HEK293 (cell line): ENCODE data around the gene CEBPG.

Source experiments
- CTCF ChIA-PET: fragments of 350-600 bp; formaldehyde crosslinking; extraction: SDS; loops from one replicate; lab custom pipeline; 2021; ENCODE audit warnings: antibody characterized with exemption; lab: Yijun Ruan, JAX
- POLR2A ChIA-PET: fragments of 300-600 bp; formaldehyde crosslinking; extraction: SDS; loops from one replicate; lab custom pipeline; 2020; ENCODE audit warnings: antibody characterized with exemption, inconsistent platforms; lab: Yijun Ruan, JAX
- H3K27ac ChIP-seq: fragments of 200-500 bp; sonication (Bioruptor generic); 2 replicates; pipeline ENCODE4 v1.5.1; 2014; ENCODE audit warnings: low read depth, low read length, control low read depth, inconsistent platforms; ENCODE audit errors: extremely low read depth
- H3K36me3 ChIP-seq, 2 experiments: fragments of 200-500 bp in 1 of 2; sonication (Bioruptor generic) in 1 of 2; 1 replicate in 1 of 2; 2 replicates in 1 of 2; pipeline ENCODE4 v1.5.1; 2014 to 2017; ENCODE audit warnings: inconsistent platforms in 2 of 2, low read length in 2 of 2; ENCODE audit not compliant: control insufficient read depth in 2 of 2, insufficient read depth in 1 of 2
- H3K4me1 ChIP-seq: fragments of 200-500 bp; sonication (Bioruptor generic); 2 replicates; pipeline ENCODE4 v1.5.1; 2014; ENCODE audit warnings: mild to moderate bottlenecking, low read length, inconsistent platforms; ENCODE audit not compliant: control insufficient read depth, insufficient read depth
- H3K4me3 ChIP-seq: 2 replicates; pipeline ENCODE4 v1.5.1; 2011; ENCODE audit warnings: low read depth, mild to moderate bottlenecking, control low read depth, low read length, moderate library complexity
- H3K9me3 ChIP-seq: fragments of 200-500 bp; sonication (Bioruptor generic); 2 replicates; pipeline ENCODE4 v1.5.1; 2014; ENCODE audit warnings: low read depth, low read length, inconsistent platforms; ENCODE audit not compliant: control insufficient read depth, insufficient read depth
- ATF2 ChIP-seq: fragments of 450-650 bp; formaldehyde crosslinking; IDR thresholded peaks from 2 replicates; pipeline ENCODE4 v1.5.1; 2016; ENCODE audit warnings: missing biosample characterization, missing genetic modification characterization, low read depth
- EGR2 ChIP-seq: fragments of 450-650 bp; formaldehyde crosslinking; IDR thresholded peaks from 2 replicates; pipeline ENCODE4 v1.5.1; 2016; ENCODE audit warnings: low read depth, missing biosample characterization, missing genetic modification characterization
- GLI2 ChIP-seq: fragments of 450-650 bp; formaldehyde crosslinking; IDR thresholded peaks from 2 replicates; pipeline ENCODE4; 2017; ENCODE audit warnings: missing biosample characterization, missing genetic modification characterization, low read depth, borderline replicate concordance
- INSM2 ChIP-seq: fragments of 450-650 bp; formaldehyde crosslinking; IDR thresholded peaks from 2 replicates; pipeline ENCODE4 v1.5.1; 2016; ENCODE audit warnings: missing biosample characterization, missing genetic modification characterization
- PATZ1 ChIP-seq: fragments of 450-650 bp; formaldehyde crosslinking; IDR thresholded peaks from 2 replicates; pipeline ENCODE4 v1.5.1; 2016; ENCODE audit warnings: missing biosample characterization, missing genetic modification characterization
- PRDM10 ChIP-seq: fragments of 450-650 bp; formaldehyde crosslinking; IDR thresholded peaks from 2 replicates; pipeline ENCODE4 v1.5.1; 2016; ENCODE audit warnings: missing biosample characterization, missing genetic modification characterization
- SP7 ChIP-seq: fragments of 450-650 bp; formaldehyde crosslinking; IDR thresholded peaks from 2 replicates; pipeline ENCODE4 v1.5.1; 2016; ENCODE audit warnings: missing biosample characterization, missing genetic modification characterization
- YY2 ChIP-seq: fragments of 450-650 bp; formaldehyde crosslinking; IDR thresholded peaks from 2 replicates; pipeline ENCODE4 v1.5.1; 2016; ENCODE audit warnings: missing biosample characterization, missing genetic modification characterization
- ZBTB11 ChIP-seq: fragments of 450-650 bp; formaldehyde crosslinking; conservative IDR thresholded peaks from 2 replicates; pipeline ENCODE4 v1.5.1; 2016; ENCODE audit warnings: low read depth, missing biosample characterization, missing genetic modification characterization
- ZEB2 ChIP-seq: fragments of 450-650 bp; formaldehyde crosslinking; IDR thresholded peaks from 2 replicates; pipeline ENCODE4 v1.5.1; 2016; ENCODE audit warnings: missing biosample characterization, missing genetic modification characterization
- ZFP37 ChIP-seq: fragments of 450-650 bp; formaldehyde crosslinking; IDR thresholded peaks from 2 replicates; pipeline ENCODE4 v1.5.1; 2016; ENCODE audit warnings: missing biosample characterization, missing genetic modification characterization
- ZFP69B ChIP-seq: fragments of 450-650 bp; formaldehyde crosslinking; IDR thresholded peaks from 2 replicates; pipeline ENCODE4 v1.5.1; 2016; ENCODE audit warnings: missing biosample characterization, missing genetic modification characterization
- ZNF157 ChIP-seq: fragments of 450-650 bp; formaldehyde crosslinking; IDR thresholded peaks from 2 replicates; pipeline ENCODE4 v1.5.1; 2016; ENCODE audit warnings: missing biosample characterization, missing genetic modification characterization
- ZNF2 ChIP-seq: fragments of 450-650 bp; formaldehyde crosslinking; IDR thresholded peaks from 2 replicates; pipeline ENCODE4 v1.5.1; 2016; ENCODE audit warnings: missing biosample characterization, missing genetic modification characterization
- ZNF211 ChIP-seq: fragments of 450-650 bp; formaldehyde crosslinking; IDR thresholded peaks from 2 replicates; pipeline ENCODE4 v1.5.1; 2016; ENCODE audit warnings: low read depth, missing biosample characterization, missing genetic modification characterization
- ZNF266 ChIP-seq: fragments of 450-650 bp; formaldehyde crosslinking; IDR thresholded peaks from 2 replicates; pipeline ENCODE4 v1.5.1; 2016; ENCODE audit warnings: missing biosample characterization, missing genetic modification characterization, low read depth
- ZNF362 ChIP-seq: fragments of 450-650 bp; formaldehyde crosslinking; IDR thresholded peaks from 2 replicates; pipeline ENCODE4 v1.5.1; 2016; ENCODE audit warnings: missing biosample characterization, missing genetic modification characterization
- ZNF366 ChIP-seq: fragments of 450-650 bp; formaldehyde crosslinking; conservative IDR thresholded peaks from 2 replicates; pipeline ENCODE4 v1.5.1; 2016; ENCODE audit warnings: missing biosample characterization, missing genetic modification characterization
- ZNF544 ChIP-seq: fragments of 450-650 bp; formaldehyde crosslinking; IDR thresholded peaks from 2 replicates; pipeline ENCODE4 v1.5.0; 2017; ENCODE audit warnings: missing biosample characterization, missing genetic modification characterization
- ZNF555 ChIP-seq: fragments of 450-650 bp; formaldehyde crosslinking; conservative IDR thresholded peaks from 2 replicates; pipeline ENCODE4 v1.5.1; 2017; ENCODE audit warnings: missing biosample characterization, mild to moderate bottlenecking, missing genetic modification characterization, inconsistent platforms
- ZNF658 ChIP-seq: fragments of 450-650 bp; formaldehyde crosslinking; IDR thresholded peaks from 2 replicates; pipeline ENCODE4; 2016; ENCODE audit warnings: missing biosample characterization, missing genetic modification characterization
- ZNF747 ChIP-seq: fragments of 450-650 bp; formaldehyde crosslinking; IDR thresholded peaks from 2 replicates; pipeline ENCODE4 v1.5.1; 2016; ENCODE audit warnings: missing biosample characterization, missing genetic modification characterization
- ZNF76 ChIP-seq: fragments of 450-650 bp; formaldehyde crosslinking; IDR thresholded peaks from 2 replicates; pipeline ENCODE4; 2016; ENCODE audit warnings: low read depth, missing biosample characterization, missing genetic modification characterization, borderline replicate concordance
- ZNF843 ChIP-seq: fragments of 450-650 bp; formaldehyde crosslinking; IDR thresholded peaks from 2 replicates; pipeline ENCODE4 v1.5.1; 2016; ENCODE audit warnings: missing biosample characterization, missing genetic modification characterization
- ZSCAN30 ChIP-seq: fragments of 450-650 bp; IDR thresholded peaks from 2 replicates; pipeline ENCODE4 v1.5.1; 2018; ENCODE audit warnings: missing biosample characterization, mild to moderate bottlenecking, missing genetic modification characterization, moderate library complexity

CEBPG gene

GRCh38 chr19:33375837-33376159 lies 2.3 kb downstream of the CEBPG start (continued):
- TF ChIP-seq ZEB2 (tag by site-specific recombination) (peak; percentile 39; the same call in 1 of the 2 replicates), ZNF843 (tag by site-specific recombination) (no peak), ZNF555 (tag by site-specific recombination) (no peak), ZFP69B (tag by site-specific recombination) (peak; percentile 57; the same call in 1 of the 2 replicates), ZFP37 (no peak), ZNF76 (tag by site-specific recombination) (0 out of 2 replicates have a peak, but pooled peaks have one; percentile 14), YY2 (tag by site-specific recombination) (0 out of 2 replicates have a peak, but pooled peaks have one; percentile 24), ZNF544 (tag by site-specific recombination) (no peak), INSM2 (no peak), PRDM10 (tag by site-specific recombination) (peak; percentile 13; the same call in 1 of the 2 replicates), ZNF2 (tag by site-specific recombination) (peak; percentile 18; the same call in 1 of the 2 replicates), ZNF157 (tag by site-specific recombination) (no peak), ZNF747 (tag by site-specific recombination) (no peak), GLI2 (no peak), ZNF366 (peak; percentile 68), SP7 (tag by site-specific recombination) (peak; percentile 53; the same call in 1 of the 2 replicates), ZNF658 (tag by site-specific recombination) (no peak), ZNF362 (tag by site-specific recombination) (no peak), ZNF266 (0 out of 2 replicates have a peak, but pooled peaks have one; percentile 29)

- Histone ChIP-seq H3K9me3 (no peaks in the 10 kb centered on the region), H3K36me3 (peaks cover 18 to 28% of the 10 kb centered on the region in 2 experiments), H3K27ac (no peak overlapping the region), H3K4me3 (no peak overlapping the region), H3K4me1 (peaks cover 63% of the 10 kb centered on the region)
- CTCF ChIA-PET = interaction anchor here (0.6 to 5.2 kb wide), 12 partner anchors 10 to 247 kb away, joined by 3 to 26 read pairs (median 3); no protein-coding TSS in a partner anchor
- POLR2A ChIA-PET = interaction anchor here (1.1 to 1.4 kb wide), 4 partner anchors 16 to 77 kb away, joined by 3 to 5 read pairs (median 4); partner anchors contain the start of gene CEBPA
- no peak for TF ChIP-seq ZNF211 (tag by site-specific recombination)
- 0 out of 2 replicates have a peak, but pooled peaks have one; percentile 2 for TF ChIP-seq ZBTB11 (tag by site-specific recombination)
- peak; percentile 6; the same call in 1 of the 2 replicates for TF ChIP-seq ZSCAN30 (tag by site-specific recombination)
- no peak for TF ChIP-seq ATF2 (tag by site-specific recombination)
- TF ChIP-seq PATZ1 = no peak
- no peak for TF ChIP-seq EGR2 (tag by site-specific recombination)
Observed at GRCh38 chr19:33376423-33376822, 2.9 kb downstream of the CEBPG start.
